NCI-H1048 (cell line): ENCODE measurements around the gene RNASEL.
"Not testable (repeated sequence)": the region's sequence is repeated elsewhere in the genome, so short reads cannot be mapped to it uniquely, and the experiment has no call there.

Source experiments
- DNase-seq: peaks from one replicate; lab custom pipeline; 2025; lab: John Stamatoyannopoulos, UW

The RNASEL gene

DNA sequence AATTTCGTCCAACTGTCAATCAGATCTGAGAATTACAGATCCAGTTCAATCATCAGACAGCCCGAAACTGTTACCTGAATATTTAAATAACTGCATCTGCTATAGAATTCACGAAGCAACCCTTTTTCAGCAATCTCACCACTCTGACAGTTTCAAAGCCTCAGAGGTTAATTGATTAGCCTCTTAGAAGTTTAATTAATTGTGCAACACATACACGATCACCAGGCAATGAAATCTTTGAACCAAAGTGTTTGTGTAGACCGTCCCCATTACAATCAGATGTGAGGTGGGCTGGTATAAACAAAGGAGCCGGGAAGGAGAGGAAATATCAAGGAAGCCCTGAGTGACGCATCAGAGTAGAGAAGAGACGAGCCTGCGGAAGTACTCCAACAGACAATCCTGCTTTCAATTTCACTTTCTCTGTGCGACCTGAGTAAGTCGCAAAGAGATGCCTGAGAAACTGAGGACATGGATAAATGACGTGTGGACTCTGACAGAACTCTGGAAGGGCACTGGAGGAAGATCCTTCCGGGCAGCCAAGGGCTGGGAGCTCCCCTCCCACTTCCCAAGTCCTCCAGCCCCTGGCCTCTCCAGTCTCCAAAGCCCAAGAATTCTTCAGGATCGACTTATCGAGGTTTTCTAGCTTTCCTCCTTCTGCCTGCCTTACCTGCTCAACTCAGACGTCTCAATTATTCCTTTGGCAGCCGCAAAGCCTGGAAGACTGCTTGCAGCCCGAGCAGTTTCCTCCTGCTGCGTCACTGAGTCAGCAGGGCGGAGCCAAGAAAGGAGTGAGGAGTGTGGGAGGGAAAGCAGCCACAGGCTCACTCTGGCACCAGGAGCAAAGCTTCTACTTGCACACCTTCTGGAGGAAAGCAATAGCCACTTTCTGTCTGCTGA, at the start of gene RNASEL:
TSS of gene RNASEL (minus strand) at position 757 of the 897 bp plus-strand sequence. CDS start 2,450 bp downstream, outside the sequence.
- no peak for DNase-seq

DNA sequence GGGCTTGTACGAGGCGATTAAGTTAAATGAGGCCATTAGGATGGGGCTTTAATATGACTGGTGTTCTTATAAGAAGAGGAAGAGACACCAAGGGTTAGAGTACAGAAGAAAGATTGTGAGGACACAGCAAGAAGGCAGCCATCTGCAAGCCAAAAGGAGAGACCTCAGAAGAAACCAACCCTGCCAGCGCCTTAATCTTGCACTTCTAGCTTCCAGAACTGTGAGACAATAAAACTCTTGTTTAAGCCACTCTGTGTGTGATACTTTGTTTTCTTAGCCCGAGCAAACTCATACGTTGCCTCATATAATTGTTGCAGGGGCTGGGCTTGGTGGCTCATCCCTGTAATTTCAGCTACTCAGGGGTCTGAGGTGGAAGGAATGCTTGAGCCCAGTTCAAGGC, 48.7 kb upstream of the RNASEL start:
- no peak for DNase-seq

DNA sequence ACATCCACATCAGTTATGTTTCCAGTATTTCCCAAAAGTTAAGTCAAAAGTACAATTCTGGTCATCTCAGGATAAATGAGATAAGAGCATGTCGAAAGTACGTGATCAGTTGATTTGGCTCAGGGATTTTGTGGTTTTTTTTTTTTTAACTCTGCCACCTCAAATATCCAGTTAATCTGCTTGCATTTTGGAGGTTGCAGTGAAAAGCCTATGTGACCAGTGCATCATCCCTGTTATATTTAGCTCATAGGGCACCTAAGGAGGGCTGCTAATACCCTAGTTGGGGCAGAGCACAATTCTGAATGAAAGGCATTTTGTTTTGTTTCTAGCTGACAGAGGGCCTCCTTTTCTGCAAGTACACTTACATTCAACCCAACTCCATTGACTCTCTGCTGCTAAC, 46.8 kb upstream of the RNASEL start:
- DNase-seq, result no peak

DNA sequence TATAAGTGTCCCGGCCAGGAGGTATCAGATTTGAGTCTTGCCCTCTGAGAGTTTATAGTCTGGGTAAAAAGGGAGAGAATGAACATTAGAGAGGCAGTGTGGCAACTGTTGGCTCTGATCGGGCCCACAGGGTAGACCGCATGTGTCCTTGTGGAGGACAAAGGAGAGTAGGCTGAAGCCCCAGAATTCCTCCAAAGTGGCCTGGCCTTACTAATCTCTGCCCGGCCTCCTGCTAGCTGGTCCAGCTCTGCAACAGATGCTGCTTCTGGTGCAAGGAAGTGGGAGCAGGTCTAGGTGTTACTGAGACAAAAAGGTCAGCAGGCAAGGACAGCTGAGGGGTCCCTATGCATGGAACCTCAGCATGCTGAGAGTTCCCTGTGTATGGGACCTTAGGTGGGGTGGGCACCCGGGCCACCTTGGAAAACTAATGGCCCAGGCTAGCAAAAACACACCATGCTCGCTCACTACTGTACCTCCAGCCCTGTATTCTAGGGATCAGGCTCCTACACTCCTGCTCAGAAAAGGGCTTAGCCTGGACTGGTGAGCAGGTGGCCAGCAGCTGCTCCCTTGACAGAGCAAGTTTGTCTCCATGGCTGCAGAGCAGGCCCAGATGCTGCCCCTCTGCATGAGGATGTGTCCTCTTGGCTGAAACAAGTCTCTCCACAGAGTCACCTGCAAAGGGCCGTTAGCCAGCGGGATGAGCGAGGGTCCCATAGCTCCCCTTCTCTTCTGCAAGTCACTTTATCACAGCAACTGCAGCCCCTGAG, 45.4 kb upstream of the RNASEL start:
- DNase-seq, result no peak

DNA sequence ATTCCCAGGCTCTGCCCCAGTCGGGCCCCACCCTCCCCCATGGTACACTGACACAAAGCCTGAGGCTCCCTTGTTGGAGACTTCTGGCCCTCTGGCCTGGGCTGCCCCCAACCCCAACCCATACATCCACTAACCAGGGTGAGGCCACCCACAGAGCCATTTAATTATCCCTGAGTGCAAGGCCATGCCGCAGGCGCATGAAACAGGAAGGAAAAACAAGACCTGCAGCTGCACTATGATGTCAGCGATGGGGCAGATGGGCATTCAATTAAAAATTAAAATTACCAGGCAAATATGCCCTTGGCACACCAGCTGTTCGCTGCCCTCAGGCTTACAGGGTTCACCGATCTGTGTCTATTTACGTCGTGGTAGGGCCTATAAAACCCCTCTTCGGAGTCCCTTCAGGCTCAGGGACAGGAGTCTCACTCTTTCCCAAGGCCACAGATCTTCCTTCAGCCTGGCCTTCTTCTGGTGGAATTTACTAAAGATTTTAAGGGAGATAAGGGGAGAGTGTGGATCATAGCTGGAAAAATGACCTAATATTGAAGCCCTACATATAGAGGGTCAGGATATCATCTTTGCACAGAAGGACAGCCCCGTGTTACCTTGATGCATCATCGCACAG, 44.7 kb upstream of the RNASEL start:
- DNase-seq, result no peak

- no peak for DNase-seq
These were observed 44.0 kb upstream of the RNASEL start for GRCh38 chr1:182633031-182633430.

- DNase-seq, result not testable (repeated sequence)
These were observed 43.4 kb upstream of the RNASEL start for GRCh38 chr1:182632441-182632857.

DNA sequence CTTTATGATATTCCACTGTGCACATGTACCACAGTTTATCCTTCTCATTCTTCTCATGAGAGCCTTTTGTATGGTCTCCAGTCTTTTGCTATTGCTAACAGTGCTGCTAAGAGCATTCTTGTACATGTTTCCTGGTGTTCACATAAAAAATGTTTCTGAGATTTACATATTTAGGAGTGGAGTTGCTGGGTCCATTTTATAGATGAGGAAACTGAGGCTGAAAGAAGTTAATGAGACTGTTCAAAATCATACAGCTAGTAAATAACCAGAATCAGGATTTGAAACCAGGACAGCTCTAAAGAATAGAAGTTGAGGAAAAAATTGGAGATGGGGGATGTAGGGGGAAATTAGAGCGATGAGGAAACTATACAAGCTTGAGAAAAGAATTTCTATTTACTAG, 42.9 kb upstream of the RNASEL start:
- DNase-seq, result no peak

GRCh38 chr1:182631053-182631677, 42.1 kb upstream of the RNASEL start:
- DNase-seq, result no peak

- DNase-seq, result no peak
These were observed 41.5 kb upstream of the RNASEL start for GRCh38 chr1:182630586-182630985.

DNA sequence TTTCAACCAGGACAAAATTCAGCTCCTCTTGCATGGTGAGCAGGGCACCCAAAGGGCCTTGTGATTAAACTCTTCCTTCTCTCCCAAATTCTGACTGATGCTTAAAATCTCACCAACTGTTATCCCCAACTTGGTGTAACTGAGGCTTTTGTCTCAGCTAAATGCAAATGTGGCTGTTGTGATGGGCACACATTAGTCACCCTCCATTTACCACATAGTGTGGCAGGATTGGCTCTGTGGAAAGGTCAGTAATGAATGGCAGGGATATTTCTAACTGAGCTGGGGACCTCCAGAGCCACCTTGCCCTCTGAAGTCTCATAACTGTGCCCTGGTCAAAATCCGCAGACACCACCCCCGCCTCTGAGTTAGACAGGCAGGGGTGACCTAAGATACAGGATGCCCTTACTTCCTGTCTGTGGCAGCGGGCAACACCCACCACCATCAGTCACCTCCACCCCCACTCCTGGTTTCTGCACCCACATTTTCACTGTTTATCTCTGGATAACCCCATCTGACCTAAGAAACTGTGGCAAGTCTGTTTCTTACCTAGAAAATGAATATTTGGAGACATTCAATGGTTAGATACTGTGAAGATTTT, 40.5 kb upstream of the RNASEL start:
- no peak for DNase-seq

GRCh38 chr1:182629080-182629479, 40.0 kb upstream of the RNASEL start:
- no peak for DNase-seq

- DNase-seq, result no peak
These were observed 39.6 kb upstream of the RNASEL start for GRCh38 chr1:182628657-182629056.

- DNase-seq, result no peak
These were observed 38.6 kb upstream of the RNASEL start for GRCh38 chr1:182627622-182628021.

- no peak for DNase-seq
These were observed 37.5 kb upstream of the RNASEL start for GRCh38 chr1:182626527-182626926.

DNA sequence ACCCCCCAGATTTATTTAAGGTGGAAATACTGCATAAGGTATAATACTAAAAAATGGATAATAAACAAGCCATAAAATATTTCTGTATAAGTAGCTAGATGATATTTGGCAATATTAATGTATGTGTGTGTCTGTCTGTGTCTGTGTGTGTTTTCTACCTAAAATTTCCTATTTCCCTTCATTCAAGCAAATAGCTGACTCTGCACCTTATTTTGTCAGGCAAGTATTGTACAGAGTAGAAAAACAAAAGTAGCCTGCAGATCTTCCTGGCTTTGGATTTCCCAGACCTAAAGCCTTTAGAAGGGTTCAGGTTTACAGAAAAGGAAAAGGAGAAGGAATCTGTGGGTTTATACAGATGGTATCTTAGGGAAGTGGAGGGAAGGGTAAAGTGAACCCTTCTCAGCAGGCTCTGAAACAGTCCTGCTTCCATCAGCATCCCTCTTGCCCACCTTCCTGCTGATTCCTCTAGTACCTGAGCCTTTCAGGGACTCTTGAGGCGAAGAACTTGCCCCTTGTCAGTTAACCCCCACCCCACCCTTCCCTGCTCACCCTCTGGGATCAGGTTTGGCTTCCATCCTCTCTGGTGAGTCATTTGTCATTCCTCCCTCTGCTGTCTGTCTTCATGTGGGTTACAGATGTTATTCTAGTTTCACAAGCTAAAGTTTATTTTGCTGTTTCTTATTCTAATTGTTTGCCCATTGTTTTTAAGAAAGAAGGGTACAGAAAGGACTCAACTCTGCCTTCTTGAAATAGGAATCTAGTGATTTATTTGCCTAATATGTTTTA, 36.9 kb upstream of the RNASEL start:
- no peak for DNase-seq

GRCh38 chr1:182625024-182625423, 36.0 kb upstream of the RNASEL start:
- no peak for DNase-seq

DNA sequence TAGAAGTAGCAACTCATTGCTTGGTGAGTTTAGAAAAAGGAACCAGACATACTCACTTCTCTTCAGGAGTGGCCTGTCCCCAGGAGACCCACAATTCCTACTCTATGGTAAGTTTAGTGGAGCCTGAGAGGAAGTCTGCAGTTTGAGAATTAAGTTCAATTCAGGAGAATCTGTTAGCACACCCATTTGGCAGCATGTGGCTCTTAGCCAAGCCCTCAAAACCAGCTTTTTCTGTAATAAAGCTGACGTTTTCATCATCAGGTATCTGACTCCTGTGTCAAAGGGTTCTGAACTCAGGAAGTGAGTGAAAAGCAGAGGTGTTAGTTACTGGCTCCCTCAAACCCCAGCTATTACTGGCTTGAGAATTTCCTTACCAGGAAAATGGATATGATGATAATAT, 35.5 kb upstream of the RNASEL start:
- DNase-seq, result no peak

DNA sequence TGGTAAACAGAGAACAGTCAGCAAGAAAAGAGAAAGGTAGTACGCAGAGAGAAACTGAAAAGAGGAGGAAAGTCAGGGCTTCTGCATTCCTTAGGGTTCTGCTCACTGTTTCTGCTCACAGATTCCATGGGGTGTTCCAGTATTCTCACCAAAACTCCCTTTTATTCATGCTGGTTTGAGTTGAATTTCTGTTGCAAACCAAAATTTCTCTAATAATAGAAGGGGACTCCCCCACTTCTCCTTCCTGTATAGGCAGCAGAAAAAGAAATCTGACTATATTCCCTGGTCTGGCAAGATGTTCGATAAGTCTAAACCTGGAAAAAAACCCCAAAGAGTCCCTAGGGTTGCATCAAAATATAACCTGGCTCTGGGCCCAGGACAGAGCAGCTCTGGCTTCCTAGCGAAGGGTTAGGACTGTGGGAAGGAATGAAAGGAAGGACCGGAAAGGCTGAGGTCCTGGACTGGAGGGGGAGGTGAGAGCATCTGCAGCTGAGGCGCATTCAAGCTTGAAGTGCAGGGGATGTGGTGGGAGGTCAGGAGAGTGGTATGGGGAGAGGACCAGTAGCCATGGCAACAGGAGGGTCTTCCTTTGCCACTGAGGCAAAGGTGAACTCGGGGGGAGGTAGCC, 34.0 kb upstream of the RNASEL start:
- DNase-seq, result no peak

GRCh38 chr1:182621906-182622305, 32.9 kb upstream of the RNASEL start:
- no peak for DNase-seq
